HEK293 (cell line): Measurements from ENCODE around the gene REM2.

Source experiments
- HOXD13 ChIP-seq: sonication (generic); formaldehyde crosslinking; IDR thresholded peaks from 2 replicates; pipeline ENCODE4 v1.8.0; 2022; ENCODE audit warnings: missing genetic modification reagents, borderline replicate concordance
- KLF16 ChIP-seq: fragments of 450-650 bp; formaldehyde crosslinking; IDR thresholded peaks from 2 replicates; pipeline ENCODE4 v1.5.1; 2017; ENCODE audit warnings: missing biosample characterization, missing genetic modification characterization
- KLF7 ChIP-seq: fragments of 450-650 bp; formaldehyde crosslinking; IDR thresholded peaks from 2 replicates; pipeline ENCODE4 v1.5.1; 2016; ENCODE audit warnings: missing biosample characterization, missing genetic modification characterization, borderline replicate concordance
- YY2 ChIP-seq: fragments of 450-650 bp; formaldehyde crosslinking; IDR thresholded peaks from 2 replicates; pipeline ENCODE4 v1.5.1; 2016; ENCODE audit warnings: missing biosample characterization, missing genetic modification characterization
- ZBTB48 ChIP-seq: fragments of 450-650 bp; formaldehyde crosslinking; IDR thresholded peaks from 2 replicates; pipeline ENCODE4 v1.5.1; 2016; ENCODE audit warnings: missing biosample characterization, missing genetic modification characterization
- ZBTB8A ChIP-seq: fragments of 450-650 bp; formaldehyde crosslinking; IDR thresholded peaks from 2 replicates; pipeline ENCODE4 v1.5.1; 2016; ENCODE audit warnings: missing biosample characterization, missing genetic modification characterization
- ZNF335 ChIP-seq: fragments of 450-650 bp; formaldehyde crosslinking; conservative IDR thresholded peaks from 2 replicates; pipeline ENCODE4 v1.5.1; 2016; ENCODE audit warnings: missing biosample characterization, missing genetic modification characterization
- ZNF48 ChIP-seq: fragments of 450-650 bp; formaldehyde crosslinking; IDR thresholded peaks from 2 replicates; pipeline ENCODE4 v1.5.1; 2016; ENCODE audit warnings: missing biosample characterization, missing genetic modification characterization
- ZNF596 ChIP-seq: fragments of 450-650 bp; IDR thresholded peaks from 2 replicates; pipeline ENCODE4 v1.5.0; 2018; ENCODE audit warnings: missing biosample characterization, mild to moderate bottlenecking, missing genetic modification characterization, moderate library complexity
- ZNF76 ChIP-seq: fragments of 450-650 bp; formaldehyde crosslinking; IDR thresholded peaks from 2 replicates; pipeline ENCODE4; 2016; ENCODE audit warnings: low read depth, missing biosample characterization, missing genetic modification characterization, borderline replicate concordance
- ZSCAN30 ChIP-seq: fragments of 450-650 bp; IDR thresholded peaks from 2 replicates; pipeline ENCODE4 v1.5.1; 2018; ENCODE audit warnings: missing biosample characterization, mild to moderate bottlenecking, missing genetic modification characterization, moderate library complexity
- TF ChIP-seq, protein P1 (sequence below): fragments of 450-650 bp; formaldehyde crosslinking; IDR thresholded peaks from 2 replicates; pipeline ENCODE4 v1.5.1; 2016; ENCODE audit warnings: missing biosample characterization, missing genetic modification characterization
- TF ChIP-seq, protein P2 (sequence below): fragments of 450-650 bp; formaldehyde crosslinking; IDR thresholded peaks from 2 replicates; pipeline ENCODE4 v1.5.1; 2016; ENCODE audit warnings: missing biosample characterization, missing genetic modification characterization
- TF ChIP-seq, protein P3 (sequence below): fragments of 450-650 bp; formaldehyde crosslinking; IDR thresholded peaks from 2 replicates; pipeline ENCODE4 v1.5.1; 2016; ENCODE audit warnings: missing biosample characterization, missing genetic modification characterization

DNA sequence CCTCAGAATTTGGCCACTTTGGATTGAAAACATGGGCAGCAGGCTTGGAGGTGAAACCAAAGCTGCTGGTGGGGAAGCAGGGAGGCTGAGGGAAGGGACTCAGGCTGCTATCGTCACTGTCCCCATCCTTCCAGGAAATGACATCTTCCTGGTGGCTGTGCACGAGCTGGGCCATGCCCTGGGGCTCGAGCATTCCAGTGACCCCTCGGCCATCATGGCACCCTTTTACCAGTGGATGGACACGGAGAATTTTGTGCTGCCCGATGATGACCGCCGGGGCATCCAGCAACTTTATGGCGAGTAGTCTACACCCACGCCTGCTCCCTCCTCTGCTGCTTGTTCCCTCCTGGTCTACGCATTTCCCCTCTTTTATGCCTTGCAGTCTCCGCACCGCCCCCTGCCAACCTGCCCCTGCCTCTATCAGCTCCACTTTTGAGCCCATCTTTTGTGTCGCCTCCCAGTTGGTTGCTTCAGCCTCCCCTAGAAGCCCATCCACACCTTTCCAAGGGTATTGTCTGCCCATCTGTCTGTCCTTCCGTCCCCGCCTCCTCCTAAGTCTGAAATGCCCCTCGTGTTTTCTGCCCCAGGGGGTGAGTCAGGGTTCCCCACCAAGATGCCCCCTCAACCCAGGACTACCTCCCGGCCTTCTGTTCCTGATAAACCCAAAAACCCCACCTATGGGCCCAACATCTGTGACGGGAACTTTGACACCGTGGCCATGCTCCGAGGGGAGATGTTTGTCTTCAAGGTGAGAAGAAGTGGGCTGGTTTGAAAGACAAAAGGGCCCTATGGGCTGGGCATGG is 39.7 kb upstream of the REM2 start:
- no peak for TF ChIP-seq KLF7 (tag by site-specific recombination)
- no peak for TF ChIP-seq ZNF76 (tag by site-specific recombination)
- TF ChIP-seq, protein P1, sequence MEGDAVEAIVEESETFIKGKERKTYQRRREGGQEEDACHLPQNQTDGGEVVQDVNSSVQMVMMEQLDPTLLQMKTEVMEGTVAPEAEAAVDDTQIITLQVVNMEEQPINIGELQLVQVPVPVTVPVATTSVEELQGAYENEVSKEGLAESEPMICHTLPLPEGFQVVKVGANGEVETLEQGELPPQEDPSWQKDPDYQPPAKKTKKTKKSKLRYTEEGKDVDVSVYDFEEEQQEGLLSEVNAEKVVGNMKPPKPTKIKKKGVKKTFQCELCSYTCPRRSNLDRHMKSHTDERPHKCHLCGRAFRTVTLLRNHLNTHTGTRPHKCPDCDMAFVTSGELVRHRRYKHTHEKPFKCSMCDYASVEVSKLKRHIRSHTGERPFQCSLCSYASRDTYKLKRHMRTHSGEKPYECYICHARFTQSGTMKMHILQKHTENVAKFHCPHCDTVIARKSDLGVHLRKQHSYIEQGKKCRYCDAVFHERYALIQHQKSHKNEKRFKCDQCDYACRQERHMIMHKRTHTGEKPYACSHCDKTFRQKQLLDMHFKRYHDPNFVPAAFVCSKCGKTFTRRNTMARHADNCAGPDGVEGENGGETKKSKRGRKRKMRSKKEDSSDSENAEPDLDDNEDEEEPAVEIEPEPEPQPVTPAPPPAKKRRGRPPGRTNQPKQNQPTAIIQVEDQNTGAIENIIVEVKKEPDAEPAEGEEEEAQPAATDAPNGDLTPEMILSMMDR = no peak
- TF ChIP-seq ZSCAN30 (tag by site-specific recombination) = no peak
- no peak for TF ChIP-seq ZNF596 (tag by site-specific recombination)
- TF ChIP-seq, protein P2, sequence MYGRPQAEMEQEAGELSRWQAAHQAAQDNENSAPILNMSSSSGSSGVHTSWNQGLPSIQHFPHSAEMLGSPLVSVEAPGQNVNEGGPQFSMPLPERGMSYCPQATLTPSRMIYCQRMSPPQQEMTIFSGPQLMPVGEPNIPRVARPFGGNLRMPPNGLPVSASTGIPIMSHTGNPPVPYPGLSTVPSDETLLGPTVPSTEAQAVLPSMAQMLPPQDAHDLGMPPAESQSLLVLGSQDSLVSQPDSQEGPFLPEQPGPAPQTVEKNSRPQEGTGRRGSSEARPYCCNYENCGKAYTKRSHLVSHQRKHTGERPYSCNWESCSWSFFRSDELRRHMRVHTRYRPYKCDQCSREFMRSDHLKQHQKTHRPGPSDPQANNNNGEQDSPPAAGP (tag by site-specific recombination) = no peak
- no peak for TF ChIP-seq ZNF48 (tag by site-specific recombination)
- TF ChIP-seq KLF16 (tag by site-specific recombination) = no peak
- no peak for TF ChIP-seq HOXD13 (CRISPR knock-in tag)
- no peak for TF ChIP-seq ZBTB8A (tag by site-specific recombination)
- no peak for TF ChIP-seq YY2 (tag by site-specific recombination)
- TF ChIP-seq ZNF335 (tag by site-specific recombination) = no peak
- TF ChIP-seq, protein P3, sequence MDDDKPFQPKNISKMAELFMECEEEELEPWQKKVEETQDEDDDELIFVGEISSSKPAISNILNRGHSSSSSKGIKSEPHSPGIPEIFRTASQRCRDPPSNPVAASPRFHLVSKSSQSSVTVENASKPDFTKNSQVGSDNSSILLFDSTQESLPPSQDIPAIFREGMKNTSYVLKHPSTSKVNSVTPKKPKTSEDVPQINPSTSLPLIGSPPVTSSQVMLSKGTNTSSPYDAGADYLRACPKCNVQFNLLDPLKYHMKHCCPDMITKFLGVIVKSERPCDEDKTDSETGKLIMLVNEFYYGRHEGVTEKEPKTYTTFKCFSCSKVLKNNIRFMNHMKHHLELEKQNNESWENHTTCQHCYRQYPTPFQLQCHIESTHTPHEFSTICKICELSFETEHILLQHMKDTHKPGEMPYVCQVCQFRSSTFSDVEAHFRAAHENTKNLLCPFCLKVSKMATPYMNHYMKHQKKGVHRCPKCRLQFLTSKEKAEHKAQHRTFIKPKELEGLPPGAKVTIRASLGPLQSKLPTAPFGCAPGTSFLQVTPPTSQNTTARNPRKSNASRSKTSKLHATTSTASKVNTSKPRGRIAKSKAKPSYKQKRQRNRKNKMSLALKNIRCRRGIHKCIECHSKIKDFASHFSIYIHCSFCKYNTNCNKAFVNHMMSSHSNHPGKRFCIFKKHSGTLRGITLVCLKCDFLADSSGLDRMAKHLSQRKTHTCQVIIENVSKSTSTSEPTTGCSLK (tag by site-specific recombination) = no peak
- TF ChIP-seq ZBTB48 (tag by site-specific recombination) = no peak
